SH-SY5Y (cell line): ENCODE results near the gene NVL.

Experiments
- GATA2 ChIP-seq: IDR thresholded peaks from 2 replicates; pipeline ENCODE4 v1.6.1; 2011; ENCODE audit warnings: mild to moderate bottlenecking, low read depth, low read length
- GATA3 ChIP-seq: IDR thresholded peaks from 2 replicates; pipeline ENCODE4 v1.6.1; 2011; ENCODE audit warnings: low read depth, mild to moderate bottlenecking, low read length, moderate library complexity

DNA sequence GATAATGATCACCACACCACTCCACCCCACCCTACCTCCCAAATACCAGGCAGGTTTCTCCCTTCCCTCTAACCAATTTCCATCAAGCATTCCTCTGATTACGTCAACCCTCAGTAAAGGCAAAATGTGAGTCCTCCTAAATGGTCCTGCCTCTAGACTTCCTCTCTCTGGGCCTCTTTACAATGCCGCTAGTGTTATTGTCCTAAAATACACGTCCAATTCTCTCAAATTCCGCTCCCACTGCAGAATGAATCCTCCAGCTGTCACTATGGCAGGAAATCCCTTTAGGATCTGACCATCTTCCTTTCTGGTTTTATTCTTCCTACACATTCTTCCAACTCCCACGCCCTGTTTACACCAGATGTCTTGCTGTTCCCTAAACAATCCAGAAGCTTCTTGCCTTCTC, 78.2 kb downstream of the NVL start:
- no peak for TF ChIP-seq GATA2
- no peak for TF ChIP-seq GATA3
